SIG-M5 treated with dmso at 0.1 percent for 504 hours (cell line): ENCODE results near the gene HDAC4.
"Not testable (repeated sequence)": the region's sequence is repeated elsewhere in the genome, so short reads cannot be mapped to it uniquely, and the experiment has no call there.

Experiments used
- DNase-seq: peaks from one replicate; lab custom pipeline; 2025; ENCODE audit not compliant: unreplicated experiment; lab: John Stamatoyannopoulos, UW

Gene HDAC4

DNA sequence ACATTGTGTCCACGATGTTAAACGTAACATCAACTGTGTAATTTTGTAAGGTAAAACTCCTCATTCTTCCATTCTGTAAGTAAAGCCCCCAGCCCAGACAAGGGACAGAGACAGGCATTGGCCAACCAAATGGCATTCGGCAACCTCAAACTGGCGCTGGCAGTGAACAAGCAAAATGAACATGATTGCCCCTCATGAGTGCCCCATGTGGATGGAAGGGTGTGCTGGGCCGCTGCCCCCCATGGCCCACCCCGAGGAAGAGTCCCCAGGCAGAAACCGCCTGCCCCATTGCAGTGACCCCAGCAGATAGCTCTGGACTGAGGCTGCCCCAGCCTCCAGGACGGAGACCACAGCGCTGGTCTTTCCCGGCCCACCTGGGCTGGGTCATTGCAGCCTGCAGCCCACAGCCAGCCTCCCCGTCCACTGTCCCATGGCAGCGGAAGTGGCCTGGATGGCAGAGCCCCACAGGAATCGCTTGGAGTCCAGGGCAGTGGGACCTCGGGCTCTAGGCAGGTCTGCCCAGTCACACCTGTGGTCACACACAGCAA, 220.2 kb downstream of the HDAC4 start:
- DNase-seq: no peak

DNA sequence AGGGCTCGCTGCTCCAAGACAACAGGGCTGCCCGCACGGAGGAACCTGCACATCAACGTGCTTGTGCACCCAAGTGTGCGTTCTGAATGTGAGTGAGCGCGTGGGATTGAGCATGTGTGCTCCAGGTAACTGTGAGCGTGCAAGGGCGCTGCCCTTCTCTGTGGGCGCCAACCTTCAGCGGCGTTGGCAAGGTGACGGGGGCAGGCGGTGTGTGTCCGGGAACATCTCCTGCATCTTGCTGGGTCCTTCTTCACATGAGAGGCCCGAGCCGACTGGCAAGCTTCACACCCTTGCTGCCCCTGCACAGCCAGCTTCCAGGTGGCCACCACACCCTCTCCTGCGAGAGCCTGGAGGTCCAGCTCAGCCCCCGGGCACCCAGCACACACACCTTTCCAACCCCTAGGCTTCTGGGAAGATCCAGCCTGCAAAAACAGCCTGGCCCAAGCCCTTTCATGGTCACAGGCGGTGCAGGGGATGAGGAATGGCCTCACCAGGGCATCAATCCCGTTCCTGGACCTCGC, 220.9 kb downstream of the HDAC4 start:
- no peak for DNase-seq

DNA sequence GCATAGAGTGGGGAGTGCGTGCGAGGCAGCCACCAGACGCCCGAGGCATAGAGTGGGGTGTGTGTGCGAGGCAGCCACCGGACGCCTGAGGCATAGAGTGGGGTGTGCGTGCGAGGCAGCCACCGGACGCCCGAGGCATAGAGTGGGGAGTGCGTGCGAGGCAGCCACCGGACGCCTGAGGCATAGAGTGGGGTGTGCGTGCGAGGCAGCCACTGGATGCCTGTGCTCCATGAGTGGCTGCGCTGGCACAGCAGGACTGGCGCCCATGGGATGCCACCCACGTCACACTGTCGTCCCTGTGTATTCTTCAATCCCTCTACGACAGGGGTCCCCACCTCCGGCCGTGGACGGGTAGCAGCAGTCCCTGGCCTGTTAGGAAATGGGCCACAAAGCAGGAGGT, 221.9 kb downstream of the HDAC4 start:
- DNase-seq: no peak

DNA sequence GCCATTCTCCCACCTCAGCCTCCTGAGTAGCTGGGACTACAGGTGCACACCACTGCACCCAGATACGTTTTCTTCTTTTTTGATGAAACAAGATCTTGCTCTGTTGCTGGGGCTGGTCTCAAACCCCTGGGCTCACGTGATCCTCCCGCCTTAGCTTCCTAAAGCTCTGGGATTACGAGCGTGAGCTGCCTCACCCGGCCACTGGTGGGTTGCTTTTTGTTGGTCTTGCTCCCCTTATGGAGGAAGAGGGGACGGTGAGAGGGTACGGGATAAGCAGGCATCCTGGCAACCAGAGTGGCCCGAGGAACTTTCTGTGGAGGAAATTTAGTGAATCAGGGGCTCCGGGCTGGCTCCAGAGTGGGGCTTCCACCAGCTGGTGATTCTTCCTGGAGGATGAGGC, 222.3 kb downstream of the HDAC4 start:
- no peak for DNase-seq

DNA sequence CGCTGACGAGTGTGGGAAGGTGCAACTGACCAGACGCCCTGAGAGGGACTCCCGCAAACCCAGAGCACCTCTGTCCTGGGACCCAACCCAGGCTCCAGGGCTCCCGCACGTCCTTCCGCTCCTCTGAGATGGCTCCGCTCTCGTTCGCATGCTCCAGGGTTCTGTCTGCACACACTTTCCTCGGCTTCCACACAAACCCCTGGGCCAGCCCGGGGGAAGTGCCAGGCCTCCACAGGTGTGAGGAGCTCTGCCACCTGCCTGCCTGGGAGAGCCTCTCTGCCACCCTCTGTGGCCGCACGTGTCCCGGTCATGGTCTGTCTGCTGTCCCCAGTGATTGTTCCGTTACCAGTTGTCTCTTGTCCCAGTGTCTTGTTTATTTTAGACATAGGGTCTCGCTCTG, 222.9 kb downstream of the HDAC4 start:
- no peak for DNase-seq

DNA sequence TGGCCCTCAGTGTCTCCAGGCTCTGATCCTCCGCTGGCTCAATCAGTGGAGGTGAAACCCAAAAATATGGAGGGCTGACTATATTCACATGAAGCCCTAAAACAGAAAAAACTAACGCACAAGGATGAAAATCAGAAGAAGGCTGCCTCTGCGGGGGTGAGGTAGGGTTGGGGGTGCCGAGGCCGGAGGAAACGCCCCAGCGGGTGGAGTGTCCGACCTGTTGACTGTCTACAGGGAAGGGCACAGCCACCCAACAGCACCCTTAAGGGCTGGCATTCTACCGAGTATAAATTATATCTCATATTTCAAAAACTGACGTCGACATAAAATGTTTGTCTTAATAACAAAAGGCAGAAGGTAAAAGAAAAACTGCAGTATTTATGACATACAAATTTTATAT, 223.5 kb downstream of the HDAC4 start:
- no peak for DNase-seq

DNA sequence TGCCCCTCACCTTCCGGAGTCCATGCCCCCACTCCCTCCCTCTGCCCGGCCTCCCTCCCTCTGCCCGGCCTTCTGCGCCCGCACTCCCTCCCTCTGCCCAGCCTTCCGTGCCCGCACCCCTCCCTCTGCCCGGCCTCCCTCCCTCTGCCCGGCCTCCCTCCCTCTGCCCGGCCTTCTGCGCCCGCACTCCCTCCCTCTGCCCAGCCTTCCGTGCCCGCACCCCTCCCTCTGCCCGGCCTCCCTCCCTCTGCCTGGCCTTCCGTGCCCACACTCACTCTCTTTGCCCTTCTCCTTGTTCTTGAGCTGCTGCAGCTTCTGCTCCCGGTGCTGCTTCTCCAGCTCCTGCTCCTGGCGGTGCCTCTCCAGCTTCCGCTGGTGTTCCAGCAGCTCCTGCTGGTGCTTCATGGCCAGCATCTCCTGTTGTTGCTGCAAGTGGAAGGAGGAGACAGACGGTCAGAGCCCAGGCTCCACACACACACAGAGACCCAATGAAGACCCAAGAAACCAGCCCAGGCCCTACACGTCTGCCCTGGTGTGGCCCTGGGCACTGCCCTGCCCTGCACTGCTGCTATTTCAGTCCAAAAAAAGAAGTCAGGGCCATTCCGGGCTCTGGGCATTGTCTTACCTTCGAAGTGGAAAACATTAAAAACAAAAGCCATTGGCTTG, 224.5 kb downstream of the HDAC4 start:
- not testable (repeated sequence) for DNase-seq

DNA sequence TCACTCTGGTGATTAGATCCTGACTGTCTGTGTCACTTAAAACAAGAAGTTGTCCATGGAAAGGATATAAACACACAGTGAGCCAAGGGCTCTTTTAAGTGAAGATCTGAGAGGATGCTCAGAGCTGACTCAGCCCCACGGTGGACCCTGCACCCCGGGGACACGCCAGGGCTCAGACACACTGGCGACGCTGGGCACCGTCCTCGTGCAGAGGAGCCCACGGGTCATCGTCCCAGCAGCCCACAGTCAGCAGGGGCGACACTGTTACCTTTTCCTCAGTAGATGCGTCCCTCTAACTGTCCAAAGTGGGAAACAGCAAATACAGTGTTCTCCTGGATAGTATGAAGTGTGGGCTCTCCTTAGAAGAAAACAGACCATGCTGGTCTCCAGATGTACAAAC, 225.6 kb downstream of the HDAC4 start:
- no peak for DNase-seq

DNA sequence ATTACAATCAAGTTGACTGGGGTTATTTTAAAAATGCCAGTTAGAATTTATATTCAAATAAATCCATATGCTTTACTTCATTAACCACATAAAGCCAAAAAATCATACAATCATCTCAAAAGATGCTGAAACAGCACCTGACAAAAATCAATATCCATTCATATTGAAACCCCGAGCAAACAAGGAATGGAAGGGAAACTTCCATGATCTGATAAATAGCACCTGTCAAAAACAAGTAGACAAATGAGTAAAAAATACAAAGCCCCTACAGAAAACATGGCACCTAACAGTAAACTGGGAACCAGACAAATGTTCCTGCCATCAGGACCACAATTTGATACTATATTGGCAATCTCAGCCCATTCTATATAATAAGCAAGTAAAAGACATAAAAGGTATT, 227.5 kb downstream of the HDAC4 start:
- no peak for DNase-seq

DNA sequence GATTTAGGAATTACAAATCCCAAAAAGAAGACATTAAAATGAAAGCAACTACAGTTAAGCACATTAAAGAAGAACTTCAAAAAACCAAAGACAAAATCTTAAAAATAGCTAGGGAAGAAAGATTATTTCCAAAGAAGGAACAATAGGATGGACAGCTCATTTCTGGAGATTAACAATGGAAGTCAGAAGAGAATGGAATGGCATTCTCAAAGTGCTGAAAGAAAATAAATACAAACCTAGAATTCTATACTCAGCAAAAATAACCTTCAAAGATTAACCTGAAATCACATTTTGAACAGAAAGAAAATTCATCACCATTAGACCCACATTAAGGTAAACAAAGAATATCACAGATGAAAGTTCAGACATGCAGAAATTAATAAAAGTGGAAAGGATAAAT, 229.2 kb downstream of the HDAC4 start:
- no peak for DNase-seq

DNA sequence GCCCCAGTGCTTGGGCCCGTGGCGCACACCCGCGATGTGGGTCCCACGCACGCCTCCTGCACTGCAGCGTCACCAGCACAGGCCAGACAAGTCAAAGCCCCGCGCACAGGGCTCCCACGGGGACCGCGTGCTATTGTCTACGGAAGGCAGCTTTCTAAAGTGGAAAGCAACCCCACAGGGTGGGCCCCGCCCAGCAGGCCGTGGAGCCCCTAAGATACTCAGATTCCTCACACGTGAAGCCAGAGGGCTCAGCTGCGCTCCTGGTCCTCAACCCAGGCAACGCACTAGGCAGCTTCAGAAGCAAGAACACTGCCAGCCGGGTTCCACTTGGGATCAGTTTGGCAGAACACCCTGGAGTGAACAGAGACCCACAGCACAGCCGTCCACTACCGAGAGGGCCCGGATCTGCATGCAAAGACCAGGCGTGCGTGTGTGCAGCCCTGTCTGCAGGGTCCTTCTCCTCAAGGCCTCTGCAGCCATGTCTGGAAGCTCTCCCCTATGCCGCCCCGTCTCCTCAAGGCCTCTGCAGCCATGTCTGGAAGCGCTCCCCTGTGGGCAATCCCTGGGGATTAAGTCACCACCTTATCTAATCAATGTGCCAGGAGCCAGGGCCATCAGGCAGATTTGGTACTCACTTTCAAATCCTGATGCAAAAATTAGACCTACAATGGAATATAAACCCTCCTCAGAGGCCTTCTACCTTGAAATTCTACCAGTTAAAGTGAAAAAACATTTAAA, 231.3 kb downstream of the HDAC4 start:
- DNase-seq: no peak

DNA sequence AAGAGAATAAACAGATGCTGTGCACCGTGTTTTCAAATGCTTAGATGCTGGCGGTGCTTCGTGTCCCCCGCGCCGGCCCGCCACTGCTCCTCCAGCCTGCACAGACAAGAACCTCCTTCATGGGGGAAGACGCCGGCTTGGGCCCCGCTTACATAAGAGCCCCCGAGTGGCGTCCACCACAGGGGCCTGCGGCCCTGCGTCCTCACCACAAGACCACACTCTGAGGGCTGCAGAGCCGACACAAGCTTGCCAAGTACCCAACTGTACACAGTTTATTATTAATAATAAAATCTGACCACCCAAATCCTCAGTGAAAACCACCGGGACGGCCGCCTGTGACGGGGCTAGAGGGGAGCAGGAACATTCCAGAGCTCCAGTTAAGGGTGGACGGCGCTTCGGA, 232.2 kb downstream of the HDAC4 start:
- DNase-seq: no peak

DNA sequence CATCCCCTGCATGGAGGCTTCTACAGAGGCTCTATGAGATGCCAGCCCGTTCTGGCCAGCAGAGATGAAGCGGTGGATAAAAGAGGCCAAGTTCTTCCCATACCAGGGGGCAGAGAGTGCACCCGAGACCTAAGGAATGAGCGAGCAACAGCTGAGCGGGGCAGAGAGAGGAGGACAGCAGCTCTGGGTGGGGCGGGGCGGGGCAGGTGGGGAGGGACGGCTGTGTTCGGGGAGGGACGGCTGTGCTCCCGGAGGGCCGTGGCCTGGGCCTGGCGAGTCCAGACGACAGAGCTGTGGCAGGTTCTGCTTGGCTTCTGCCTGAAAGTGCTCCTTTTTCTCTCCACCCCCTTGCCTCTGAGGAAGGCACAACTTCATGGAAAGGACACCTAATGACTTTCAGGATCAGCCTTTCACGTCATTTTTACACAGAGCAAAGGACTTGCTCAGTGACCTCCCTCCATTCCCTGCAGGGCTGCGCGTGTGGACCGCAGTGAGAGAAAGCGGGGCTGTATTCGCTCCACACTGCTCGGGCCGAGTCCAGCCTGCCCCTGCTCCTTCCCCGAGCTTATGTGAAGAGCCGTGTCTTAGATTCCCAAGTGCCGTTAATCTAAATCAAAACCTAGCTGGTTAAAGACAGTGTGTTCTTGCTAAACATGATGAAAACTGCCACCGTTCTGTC, 232.9 kb downstream of the HDAC4 start:
- no peak for DNase-seq

DNA sequence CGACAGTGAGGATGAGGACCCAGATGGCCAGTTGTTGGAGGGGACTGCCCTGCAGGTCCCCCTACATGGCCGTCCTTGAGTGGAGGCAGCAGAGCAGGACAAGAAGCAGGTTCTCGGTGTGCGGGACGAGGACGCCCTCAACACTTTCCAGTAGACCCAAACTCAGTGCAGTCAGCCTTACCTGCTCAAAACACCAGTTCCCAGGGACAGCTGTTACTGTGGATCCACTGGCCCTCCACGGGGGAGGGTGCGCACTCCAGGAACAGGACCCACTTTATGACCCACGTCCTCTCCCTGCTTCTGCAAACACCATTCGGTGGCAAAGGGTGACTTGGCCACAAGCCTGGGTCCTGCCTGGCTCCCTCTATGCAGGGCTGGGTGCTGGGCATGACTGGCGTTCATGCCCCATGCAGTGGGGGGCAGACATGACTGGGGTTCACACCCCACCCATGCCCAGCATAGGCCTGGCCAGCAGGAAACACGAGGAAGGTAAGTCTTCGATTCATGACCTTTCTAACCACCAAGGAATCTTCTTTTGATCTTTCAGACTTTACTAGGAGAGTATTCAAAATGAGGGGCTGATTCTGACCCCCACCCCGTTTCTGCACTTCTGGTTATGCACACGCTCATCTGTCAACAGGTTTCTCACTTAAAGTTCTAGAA, 233.7 kb downstream of the HDAC4 start:
- DNase-seq: no peak

DNA sequence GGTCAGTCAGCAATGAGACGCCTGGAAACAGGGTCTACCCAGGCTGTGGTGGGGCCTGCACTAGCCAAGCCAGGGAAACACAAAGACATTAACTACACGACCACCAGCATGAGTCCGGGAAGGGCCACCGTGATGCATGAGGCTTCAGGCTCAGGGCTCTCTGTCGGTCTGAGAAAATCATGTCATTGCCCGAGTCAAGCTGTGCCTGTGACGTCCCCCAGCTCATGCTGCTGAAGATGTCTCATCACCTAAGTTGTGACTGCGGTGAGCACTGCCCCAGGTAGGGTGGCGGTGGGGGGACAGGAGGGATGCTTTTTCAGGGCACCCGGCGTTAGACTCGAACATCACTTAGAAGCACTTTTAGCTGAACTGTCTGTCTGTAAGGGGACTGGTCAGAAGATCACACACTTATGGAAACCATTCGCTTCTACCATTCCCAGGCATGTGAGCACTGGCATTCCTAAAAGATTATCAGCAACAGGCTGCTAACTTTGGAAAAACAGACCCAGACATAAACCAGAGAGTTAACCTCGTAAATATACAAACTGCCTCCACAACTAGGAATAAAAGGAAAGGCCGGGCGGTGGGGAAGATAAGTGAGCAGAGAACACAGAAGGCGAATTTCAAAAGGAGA, 234.5 kb downstream of the HDAC4 start:
- no peak for DNase-seq

DNA sequence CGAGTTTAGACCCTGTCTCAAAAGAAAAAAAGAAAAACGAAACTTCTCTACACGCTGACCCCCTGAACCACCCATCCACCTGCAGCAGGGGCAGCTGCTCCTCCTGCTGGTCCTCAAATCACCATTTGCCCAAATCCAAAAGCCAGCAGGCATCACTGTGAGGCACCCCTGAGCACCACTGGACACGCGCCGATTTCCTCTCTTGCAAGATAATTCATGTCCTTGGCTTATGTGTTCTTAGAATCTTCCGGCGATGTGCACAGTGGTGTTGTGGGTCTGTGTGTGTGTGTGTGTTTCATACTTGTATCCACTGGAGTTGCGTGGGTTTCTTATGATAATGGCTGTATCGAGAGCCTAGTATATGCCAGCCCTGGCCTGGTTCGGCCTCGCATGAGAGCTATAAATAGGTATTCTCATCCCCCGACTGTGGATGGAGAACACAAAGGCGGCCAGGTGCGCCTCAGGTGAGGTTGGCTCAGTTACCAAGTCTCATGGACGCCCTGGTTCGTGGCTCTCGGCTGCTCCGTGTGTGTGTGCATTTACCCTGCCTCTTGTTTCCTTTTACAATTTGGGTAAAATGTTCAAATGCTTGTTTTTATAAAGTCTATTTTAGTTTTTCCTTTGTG, 235.5 kb downstream of the HDAC4 start:
- no peak for DNase-seq

DNA sequence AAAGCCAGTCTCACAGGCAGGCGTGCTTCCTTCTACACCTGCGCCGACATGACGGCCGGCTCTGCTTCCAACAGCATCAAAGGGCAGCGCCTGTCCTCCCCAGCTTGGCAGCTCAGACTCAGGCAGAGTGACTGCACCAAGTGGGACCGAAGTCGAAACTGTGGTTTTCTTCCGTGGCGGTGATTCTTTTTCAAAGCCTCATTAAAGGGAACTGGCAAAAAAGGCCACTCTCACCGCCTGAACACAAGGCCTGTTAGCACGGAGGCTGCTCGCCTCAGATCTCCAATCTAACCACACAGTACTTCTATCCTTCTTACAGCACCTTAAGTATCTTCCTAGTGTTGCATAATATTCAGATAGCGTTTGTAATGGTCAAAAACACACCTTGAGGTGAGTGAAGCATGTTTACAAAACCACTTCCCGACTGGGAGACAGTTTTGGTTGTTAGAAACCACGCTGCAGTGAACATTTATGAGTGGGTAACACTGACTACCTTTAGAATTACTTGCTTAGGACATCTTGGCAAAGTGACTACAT, 236.4 kb downstream of the HDAC4 start:
- DNase-seq: no peak

DNA sequence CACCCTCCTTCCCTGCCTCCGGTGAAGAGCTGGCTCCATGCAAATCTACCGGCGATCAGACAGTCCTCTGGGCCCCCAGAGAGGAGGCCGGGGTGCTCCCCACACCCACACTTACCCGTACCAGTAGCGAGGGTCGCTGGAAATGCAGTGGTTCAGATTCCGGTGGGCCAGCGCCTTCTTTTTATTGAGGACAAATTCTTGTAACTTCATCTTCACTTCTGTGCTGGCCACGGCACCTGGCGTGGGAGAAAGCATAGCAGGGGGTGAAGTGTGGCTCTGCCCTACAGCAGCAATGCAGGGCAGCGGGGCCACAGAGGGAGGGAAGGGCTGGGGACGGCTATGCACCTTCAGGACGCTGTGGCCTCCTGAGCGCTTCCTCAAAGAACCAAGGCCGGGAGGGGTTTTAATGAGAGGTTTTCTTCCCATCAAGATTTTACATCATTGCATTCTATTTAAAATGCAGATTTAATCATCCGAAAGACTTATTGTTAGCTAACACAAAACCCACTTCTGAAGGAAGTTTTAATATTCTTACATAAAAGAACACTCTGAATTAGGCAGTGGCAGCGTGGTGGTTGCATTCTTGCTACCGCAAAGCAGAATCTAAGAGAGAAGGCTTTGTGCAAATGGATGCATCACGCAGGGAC, 237.0 kb downstream of the HDAC4 start:
- no peak for DNase-seq

DNA sequence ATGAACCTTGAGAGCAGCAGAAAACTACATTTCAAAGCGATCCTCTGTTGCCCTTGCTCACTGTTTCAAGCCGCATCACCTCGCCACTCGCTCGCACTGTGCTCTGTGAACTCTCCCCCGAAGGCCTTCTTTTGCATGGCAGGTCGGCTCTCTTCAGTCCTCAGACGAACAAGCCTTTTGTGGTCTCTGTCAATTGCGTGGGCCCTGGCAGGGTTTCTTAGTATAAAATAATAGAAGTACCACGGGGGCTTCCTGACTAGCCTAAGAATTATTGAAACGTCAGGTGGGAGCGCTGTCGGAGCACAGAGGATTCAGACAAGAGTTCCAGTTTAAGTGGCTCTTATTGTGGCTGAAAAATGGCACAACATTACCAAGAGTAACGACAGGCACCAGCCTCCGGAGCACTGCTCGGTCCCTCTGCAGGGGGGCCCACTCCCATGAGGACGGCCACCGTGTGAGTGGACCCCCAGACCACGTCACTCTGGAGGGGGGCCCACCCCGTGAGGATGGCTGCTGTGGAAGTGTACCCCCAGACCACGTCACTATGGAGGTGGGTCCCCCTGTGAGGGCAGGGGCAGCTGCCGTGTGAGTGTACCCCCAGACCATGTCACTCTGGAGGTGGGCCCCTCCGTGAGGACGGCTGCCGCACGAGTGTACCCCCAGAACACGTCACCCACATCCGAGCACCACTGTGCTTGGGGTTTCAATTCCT, 237.7 kb downstream of the HDAC4 start:
- DNase-seq: no peak
